Measurements from ENCODE around the gene OR11H7.

DNA sequence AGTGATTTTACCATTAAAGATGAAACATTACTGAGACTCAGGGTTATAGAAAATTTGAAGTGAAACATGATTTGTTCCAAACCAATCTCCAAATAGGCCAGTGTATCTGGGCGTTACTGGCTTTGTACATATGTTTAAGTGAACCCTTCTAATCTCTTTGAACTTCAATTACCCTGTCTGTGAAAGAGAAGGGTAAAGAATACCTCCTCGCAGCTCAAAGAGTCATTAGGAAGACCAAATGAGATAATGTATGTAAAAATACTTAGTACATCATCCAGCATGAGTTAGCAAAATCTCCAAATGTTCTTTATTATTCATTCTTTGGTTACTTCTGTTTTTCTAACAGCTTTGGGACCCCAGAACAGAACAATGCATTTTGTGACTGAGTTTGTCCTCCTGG is 5.4 kb upstream of the OR11H7 start, which contains the start of gene OR11H6:
- TF ChIP-seq GATA3 (IDR thresholded peaks at IDR 0.05; ENCODE audit: low read depth, low read length): no peak
- TF ChIP-seq GATA2 (IDR thresholded peaks at IDR 0.05; ENCODE audit: low read depth, low read length): no peak

Data from SH-SY5Y (cell line).